Measurements from ENCODE around the gene SDK2. TPM values are rescaled to one million over a fixed set of nuclear protein-coding genes. Genes with fewer than 3 reads are reported as not detected.

SDK2 gene
- total RNA-seq, 2 donors from 2014 or later: 1.4 TPM

- H3K36me3 Mint-ChIP-seq (ENCODE audit: low read depth): no peaks in the 10 kb centered on the region
- no peak overlapping the region for H3K4me3 Mint-ChIP-seq
- peaks cover 8% of the 10 kb centered on the region for H3K27me3 Mint-ChIP-seq
- no peak for ATAC-seq
- DNase-seq: no peak
- no peak overlapping the region for H3K27ac Mint-ChIP-seq
- H3K4me1 Mint-ChIP-seq: no peaks in the 10 kb centered on the region
- H3K9me3 ChIP-seq (ENCODE audit: control insufficient read depth, low read length, poor library complexity, severe bottlenecking): no peaks in the 10 kb centered on the region
These were observed 242.3 kb downstream of the SDK2 start for GRCh38 chr17:73401911-73402310.

- ATAC-seq (no peak), DNase-seq (no peak)
- Mint-ChIP-seq H3K36me3 (ENCODE audit: low read depth) (no peaks in the 10 kb centered on the region), H3K27ac (no peak overlapping the region), H3K27me3 (peaks cover 13% of the 10 kb centered on the region), H3K4me3 (no peak overlapping the region), H3K4me1 (no peaks in the 10 kb centered on the region)
- H3K9me3 ChIP-seq (ENCODE audit: control insufficient read depth, low read length, poor library complexity, severe bottlenecking): no peaks in the 10 kb centered on the region
These were observed 243.2 kb downstream of the SDK2 start for GRCh38 chr17:73400915-73401545.

- DNase-seq: no peak
- Mint-ChIP-seq H3K27me3 (peaks cover 13% of the 10 kb centered on the region), H3K27ac (no peak overlapping the region), H3K4me1 (no peaks in the 10 kb centered on the region), H3K4me3 (no peak overlapping the region), H3K36me3 (ENCODE audit: low read depth) (no peaks in the 10 kb centered on the region)
- no peak for ATAC-seq
- no peaks in the 10 kb centered on the region for H3K9me3 ChIP-seq (ENCODE audit: control insufficient read depth, low read length, poor library complexity, severe bottlenecking)
These were observed 245.2 kb downstream of the SDK2 start for GRCh38 chr17:73399056-73399455.

- no peak overlapping the region for H3K27ac Mint-ChIP-seq
- H3K27me3 Mint-ChIP-seq: peaks cover 13% of the 10 kb centered on the region
- H3K36me3 Mint-ChIP-seq (ENCODE audit: low read depth): no peaks in the 10 kb centered on the region
- no peaks in the 10 kb centered on the region for H3K9me3 ChIP-seq (ENCODE audit: control insufficient read depth, low read length, poor library complexity, severe bottlenecking)
- no peaks in the 10 kb centered on the region for H3K4me1 Mint-ChIP-seq
- ATAC-seq (no peak), DNase-seq (no peak)
- H3K4me3 Mint-ChIP-seq: no peak overlapping the region
These were observed 246.2 kb downstream of the SDK2 start for GRCh38 chr17:73397856-73398540.

- ATAC-seq: no peak
- H3K4me1 Mint-ChIP-seq: no peaks in the 10 kb centered on the region
- H3K36me3 Mint-ChIP-seq (ENCODE audit: low read depth): no peaks in the 10 kb centered on the region
- H3K4me3 Mint-ChIP-seq: no peak overlapping the region
- H3K27me3 Mint-ChIP-seq: peaks cover 13% of the 10 kb centered on the region
- DNase-seq: no peak
- no peak overlapping the region for H3K27ac Mint-ChIP-seq
- H3K9me3 ChIP-seq (ENCODE audit: control insufficient read depth, low read length, poor library complexity, severe bottlenecking): no peaks in the 10 kb centered on the region
These were observed 246.9 kb downstream of the SDK2 start for GRCh38 chr17:73397278-73397826.

GRCh38 chr17:73396431-73397277, 247.6 kb downstream of the SDK2 start:
- Mint-ChIP-seq H3K27ac (no peak overlapping the region), H3K27me3 (peaks cover 13% of the 10 kb centered on the region), H3K4me1 (no peaks in the 10 kb centered on the region), H3K4me3 (no peak overlapping the region), H3K36me3 (ENCODE audit: low read depth) (no peaks in the 10 kb centered on the region)
- ATAC-seq (no peak), DNase-seq (no peak)
- no peaks in the 10 kb centered on the region for H3K9me3 ChIP-seq (ENCODE audit: control insufficient read depth, low read length, poor library complexity, severe bottlenecking)

- H3K4me1 Mint-ChIP-seq: no peaks in the 10 kb centered on the region
- H3K27ac Mint-ChIP-seq: no peak overlapping the region
- H3K9me3 ChIP-seq (ENCODE audit: control insufficient read depth, low read length, poor library complexity, severe bottlenecking): no peaks in the 10 kb centered on the region
- H3K27me3 Mint-ChIP-seq: peaks cover 13% of the 10 kb centered on the region
- H3K36me3 Mint-ChIP-seq (ENCODE audit: low read depth): no peaks in the 10 kb centered on the region
- no peak for DNase-seq
- ATAC-seq: no peak
- H3K4me3 Mint-ChIP-seq: no peak overlapping the region
These were observed 249.5 kb downstream of the SDK2 start for GRCh38 chr17:73394512-73395450.

- Mint-ChIP-seq H3K27me3 (peaks cover 12% of the 10 kb centered on the region), H3K36me3 (ENCODE audit: low read depth) (no peaks in the 10 kb centered on the region), H3K4me3 (no peak overlapping the region), H3K4me1 (no peaks in the 10 kb centered on the region), H3K27ac (no peak overlapping the region)
- DNase-seq: no peak
- H3K9me3 ChIP-seq (ENCODE audit: control insufficient read depth, low read length, poor library complexity, severe bottlenecking): no peaks in the 10 kb centered on the region
- no peak for ATAC-seq
These were observed 250.3 kb downstream of the SDK2 start for GRCh38 chr17:73393962-73394361.

GRCh38 chr17:73393381-73393780, 250.9 kb downstream of the SDK2 start:
- ATAC-seq (no peak), DNase-seq (no peak)
- Mint-ChIP-seq H3K4me1 (no peaks in the 10 kb centered on the region), H3K27ac (no peak overlapping the region), H3K4me3 (no peak overlapping the region), H3K27me3 (peaks cover 8% of the 10 kb centered on the region), H3K36me3 (ENCODE audit: low read depth) (no peaks in the 10 kb centered on the region)
- H3K9me3 ChIP-seq (ENCODE audit: control insufficient read depth, low read length, poor library complexity, severe bottlenecking): no peaks in the 10 kb centered on the region

GRCh38 chr17:73391331-73392265, 252.6 kb downstream of the SDK2 start:
- H3K4me1 Mint-ChIP-seq: no peaks in the 10 kb centered on the region
- no peak overlapping the region for H3K27ac Mint-ChIP-seq
- H3K36me3 Mint-ChIP-seq (ENCODE audit: low read depth): no peaks in the 10 kb centered on the region
- no peak for DNase-seq
- H3K9me3 ChIP-seq (ENCODE audit: control insufficient read depth, low read length, poor library complexity, severe bottlenecking): no peaks in the 10 kb centered on the region
- peaks cover 2% of the 10 kb centered on the region for H3K27me3 Mint-ChIP-seq
- no peak overlapping the region for H3K4me3 Mint-ChIP-seq
- ATAC-seq: no peak

GRCh38 chr17:73390851-73391250, 253.4 kb downstream of the SDK2 start:
- no peak overlapping the region for H3K4me3 Mint-ChIP-seq

GRCh38 chr17:73390221-73390620, 254.0 kb downstream of the SDK2 start:
- Mint-ChIP-seq H3K27me3 (peaks cover 5% of the 10 kb centered on the region), H3K36me3 (ENCODE audit: low read depth) (no peaks in the 10 kb centered on the region), H3K4me1 (no peaks in the 10 kb centered on the region), H3K27ac (no peak overlapping the region), H3K4me3 (no peak overlapping the region)
- DNase-seq (no peak), ATAC-seq (no peak)
- no peaks in the 10 kb centered on the region for H3K9me3 ChIP-seq (ENCODE audit: control insufficient read depth, low read length, poor library complexity, severe bottlenecking)

More at GRCh38 chr17:73390851-73391250, 253.4 kb downstream of the SDK2 start:
- Mint-ChIP-seq H3K36me3 (ENCODE audit: low read depth) (no peaks in the 10 kb centered on the region), H3K27me3 (no peaks in the 10 kb centered on the region), H3K4me1 (no peaks in the 10 kb centered on the region), H3K27ac (no peak overlapping the region)
- H3K9me3 ChIP-seq (ENCODE audit: control insufficient read depth, low read length, poor library complexity, severe bottlenecking): no peaks in the 10 kb centered on the region
- no peak for DNase-seq
- no peak for ATAC-seq
